ENCODE results near the gene ST3GAL6.

DNA sequence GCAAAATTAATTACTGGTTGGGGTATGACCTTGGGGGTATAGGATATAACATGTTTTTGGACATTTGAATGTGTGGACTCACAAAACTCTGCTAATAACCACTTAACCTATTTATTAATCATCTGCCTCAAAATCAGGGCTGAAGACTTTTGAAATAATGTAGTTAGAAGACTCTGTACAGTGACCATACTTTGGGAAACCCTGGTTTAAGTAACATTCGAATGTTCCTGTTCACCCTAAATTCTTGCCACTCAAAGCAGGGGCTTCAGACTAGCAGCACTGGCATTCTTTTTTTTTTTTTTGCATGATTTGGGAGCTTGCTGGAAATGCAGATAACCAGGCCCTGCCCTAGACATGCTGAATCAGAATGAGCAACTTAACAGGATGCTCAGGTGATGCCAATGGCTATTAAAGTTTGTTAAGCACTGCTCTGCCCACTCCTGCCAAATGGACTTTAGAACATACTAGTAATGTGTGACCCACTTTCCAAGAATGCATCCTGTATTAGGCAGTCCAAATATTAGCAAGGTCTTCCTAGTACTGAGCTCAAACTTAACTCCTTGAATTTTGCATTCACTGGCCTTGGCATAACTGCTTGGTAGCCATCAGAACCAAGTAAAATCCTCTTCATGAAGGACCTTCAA lies 12.7 kb upstream of the ST3GAL6 start:
- TF ChIP-seq, protein P1, sequence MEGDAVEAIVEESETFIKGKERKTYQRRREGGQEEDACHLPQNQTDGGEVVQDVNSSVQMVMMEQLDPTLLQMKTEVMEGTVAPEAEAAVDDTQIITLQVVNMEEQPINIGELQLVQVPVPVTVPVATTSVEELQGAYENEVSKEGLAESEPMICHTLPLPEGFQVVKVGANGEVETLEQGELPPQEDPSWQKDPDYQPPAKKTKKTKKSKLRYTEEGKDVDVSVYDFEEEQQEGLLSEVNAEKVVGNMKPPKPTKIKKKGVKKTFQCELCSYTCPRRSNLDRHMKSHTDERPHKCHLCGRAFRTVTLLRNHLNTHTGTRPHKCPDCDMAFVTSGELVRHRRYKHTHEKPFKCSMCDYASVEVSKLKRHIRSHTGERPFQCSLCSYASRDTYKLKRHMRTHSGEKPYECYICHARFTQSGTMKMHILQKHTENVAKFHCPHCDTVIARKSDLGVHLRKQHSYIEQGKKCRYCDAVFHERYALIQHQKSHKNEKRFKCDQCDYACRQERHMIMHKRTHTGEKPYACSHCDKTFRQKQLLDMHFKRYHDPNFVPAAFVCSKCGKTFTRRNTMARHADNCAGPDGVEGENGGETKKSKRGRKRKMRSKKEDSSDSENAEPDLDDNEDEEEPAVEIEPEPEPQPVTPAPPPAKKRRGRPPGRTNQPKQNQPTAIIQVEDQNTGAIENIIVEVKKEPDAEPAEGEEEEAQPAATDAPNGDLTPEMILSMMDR (IDR thresholded peaks at IDR 0.05) = no peak
- TF ChIP-seq POLR2A (IDR thresholded peaks at IDR 0.05) = no peak

Data from thyroid gland (tissue), 4 donors.